Stimulated activated naive CD8-positive, alpha-beta T cell treated with anti-CD3 and anti-CD28 coated beads, Interleukin-15, Interleukin-2, amounts not matched to agents 100 U/mL and 50 U/mL, for 24 hours (primary cell): ENCODE measurements around the gene CDK15.
"Not testable (repeated sequence)": the region's sequence is repeated elsewhere in the genome, so short reads cannot be mapped to it uniquely, and the experiment has no call there.

Experiments
- ATAC-seq: fragments of 150-1000 bp; cut with Tn5 transposase; one replicate; pipeline ENCODE4 v1.10.0; 2021
- DNase-seq: peaks from one replicate; pipeline ENCODE4 v3.0.0; 2021

The CDK15 gene

GRCh38 chr2:201831469-201831868 is 25.1 kb downstream of the CDK15 start:
- DNase-seq (no peak), ATAC-seq (no peak)

DNA sequence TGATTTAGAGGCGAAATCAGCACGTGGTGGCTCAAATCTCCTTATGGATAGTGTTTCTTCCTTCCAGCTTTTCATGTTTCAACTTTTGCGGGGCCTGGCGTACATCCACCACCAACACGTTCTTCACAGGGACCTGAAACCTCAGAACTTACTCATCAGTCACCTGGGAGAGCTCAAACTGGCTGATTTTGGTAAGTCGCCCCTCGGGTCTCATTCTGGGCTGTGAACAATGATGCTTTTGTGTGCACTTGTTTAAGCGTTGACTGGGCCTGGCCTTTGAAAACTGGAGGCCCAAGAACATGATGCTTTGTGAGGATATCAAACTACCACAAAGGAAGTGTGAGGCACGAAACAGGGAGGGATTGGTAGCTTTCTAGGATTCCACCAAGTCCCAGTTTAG is 27.4 kb downstream of the CDK15 start:
- no peak for DNase-seq

GRCh38 chr2:201835066-201835465 is 28.7 kb downstream of the CDK15 start:
- no peak for DNase-seq
- no peak for ATAC-seq

More for the DNA sequence above, 27.4 kb downstream of the CDK15 start:
- ATAC-seq: no peak

- no peak for DNase-seq
- no peak for ATAC-seq
Measured at GRCh38 chr2:201837391-201837790, 31.1 kb downstream of the CDK15 start.

DNA sequence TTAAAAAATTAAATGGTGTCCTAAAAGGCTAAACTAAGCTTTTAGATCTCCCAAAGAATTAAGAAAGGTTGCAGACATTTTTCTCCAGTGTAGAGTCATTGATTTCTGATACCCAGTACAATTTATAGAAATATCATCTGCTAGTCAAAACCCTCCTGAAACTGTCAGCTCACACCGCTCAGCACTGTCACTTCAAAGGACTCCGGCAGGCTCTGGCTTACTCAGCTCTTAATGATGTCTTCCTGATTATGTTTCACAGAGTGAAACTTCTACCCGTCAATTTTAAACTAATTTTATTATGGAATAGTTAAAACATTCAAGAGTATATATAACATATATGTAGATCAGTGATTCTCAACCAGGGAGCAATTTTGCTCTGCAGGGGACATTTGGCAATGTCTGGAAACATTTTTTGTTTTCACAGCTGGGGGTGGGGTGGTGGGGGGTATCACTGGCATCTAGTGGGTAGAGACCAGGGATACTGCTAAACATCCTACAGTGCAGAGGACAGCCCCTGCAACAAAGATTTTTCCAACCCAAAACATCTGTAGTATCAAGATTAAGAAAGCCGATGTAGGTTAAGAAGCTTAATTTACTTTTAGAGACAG is 31.6 kb downstream of the CDK15 start:
- ATAC-seq: no peak
- no peak for DNase-seq

DNA sequence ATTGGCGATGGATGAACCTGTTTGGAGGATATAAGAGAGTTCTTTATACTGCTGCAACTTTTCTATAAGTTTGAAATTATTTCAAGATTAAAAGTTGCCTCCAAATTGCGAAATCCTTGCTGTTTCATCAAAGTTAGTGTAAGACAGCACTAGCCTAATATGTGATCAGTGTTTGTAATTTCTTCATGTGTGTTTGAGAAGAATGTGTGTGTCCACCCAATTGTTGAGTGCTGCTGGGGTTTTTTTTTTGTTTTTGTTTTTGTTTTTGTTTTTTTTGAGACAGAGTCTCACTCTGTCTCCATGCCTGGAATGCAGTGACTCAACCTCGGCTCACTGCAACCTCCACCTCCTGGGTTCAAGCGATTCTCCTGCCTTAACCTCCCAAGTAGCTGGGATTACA is 33.4 kb downstream of the CDK15 start:
- ATAC-seq (no peak), DNase-seq (no peak)

DNA sequence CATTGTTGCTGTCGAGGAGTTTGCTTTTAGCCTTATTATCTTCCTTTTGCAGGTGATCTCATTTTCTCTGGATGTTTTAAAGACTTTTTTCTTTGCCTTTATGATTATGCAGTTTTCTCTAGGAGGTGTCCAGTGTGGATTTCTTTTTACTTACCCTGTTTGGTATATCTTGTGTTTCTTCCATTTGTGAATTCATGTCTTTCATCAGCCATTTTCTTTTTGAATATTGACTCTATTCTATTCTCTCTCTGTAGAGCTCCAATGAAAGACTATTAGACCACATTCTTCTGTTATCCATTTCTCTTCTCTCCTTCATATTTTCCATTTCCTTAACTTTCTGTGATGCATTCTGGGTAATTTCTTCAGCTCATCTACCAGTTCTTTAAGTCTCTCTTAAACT is 34.4 kb downstream of the CDK15 start:
- DNase-seq (no peak), ATAC-seq (no peak)

DNA sequence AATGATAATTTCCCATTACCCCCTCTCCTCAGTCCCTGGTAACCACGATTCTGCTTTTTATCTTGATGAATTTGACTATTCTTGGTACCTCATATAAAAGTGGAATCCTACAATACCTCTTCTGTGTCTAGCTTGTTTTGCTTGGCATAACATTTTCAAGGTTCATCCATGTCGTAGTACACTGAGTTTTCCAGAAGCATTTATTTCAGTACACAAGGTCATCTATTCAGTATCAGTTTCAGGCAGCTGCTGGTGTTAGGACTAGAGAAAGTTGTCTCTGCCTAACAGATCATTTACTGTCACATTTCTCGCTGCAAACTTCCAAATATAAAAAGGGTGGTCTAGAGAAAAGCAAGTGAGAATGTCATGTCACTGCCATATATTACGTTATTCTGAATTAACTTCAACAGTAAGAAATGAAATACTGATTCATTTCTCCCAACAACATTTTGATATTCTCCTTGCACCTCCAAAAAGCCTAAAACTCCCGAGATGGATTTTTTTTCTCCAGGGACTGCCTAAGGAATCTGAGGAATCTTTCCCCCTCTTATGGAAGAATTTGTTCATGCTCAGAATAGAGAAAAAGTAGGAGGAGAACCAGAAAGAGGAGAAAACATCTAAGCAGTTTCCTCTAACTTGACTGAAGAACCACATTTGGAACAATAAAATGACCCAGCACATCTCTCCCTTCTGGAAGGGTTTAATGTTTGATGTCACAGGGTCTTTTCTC is 36.0 kb downstream of the CDK15 start:
- DNase-seq (no peak), ATAC-seq (no peak)

- not testable (repeated sequence) for DNase-seq
Measured at GRCh38 chr2:201844922-201845321, 38.6 kb downstream of the CDK15 start.

DNA sequence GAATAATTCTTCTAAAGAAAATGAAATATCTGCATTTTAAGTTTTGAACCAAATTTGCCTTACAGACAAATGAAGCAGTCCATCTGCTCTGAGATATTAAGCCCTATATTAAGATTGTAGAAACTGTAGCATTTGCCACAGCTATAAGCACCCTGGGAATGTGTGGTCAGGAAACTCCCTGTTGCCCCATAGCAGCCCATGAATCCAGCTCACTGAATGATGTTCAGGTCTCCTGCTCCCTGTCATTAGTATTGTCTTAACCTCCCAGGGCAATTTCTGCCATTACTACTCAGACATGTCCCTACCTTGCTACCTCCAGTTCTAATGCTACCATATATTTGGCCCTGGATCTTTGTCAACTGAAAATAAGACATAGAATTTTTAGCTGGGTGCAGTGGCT is 41.1 kb downstream of the CDK15 start:
- no peak for DNase-seq
- no peak for ATAC-seq

More at GRCh38 chr2:201844922-201845321, 38.6 kb downstream of the CDK15 start:
- not testable (repeated sequence) for ATAC-seq

DNA sequence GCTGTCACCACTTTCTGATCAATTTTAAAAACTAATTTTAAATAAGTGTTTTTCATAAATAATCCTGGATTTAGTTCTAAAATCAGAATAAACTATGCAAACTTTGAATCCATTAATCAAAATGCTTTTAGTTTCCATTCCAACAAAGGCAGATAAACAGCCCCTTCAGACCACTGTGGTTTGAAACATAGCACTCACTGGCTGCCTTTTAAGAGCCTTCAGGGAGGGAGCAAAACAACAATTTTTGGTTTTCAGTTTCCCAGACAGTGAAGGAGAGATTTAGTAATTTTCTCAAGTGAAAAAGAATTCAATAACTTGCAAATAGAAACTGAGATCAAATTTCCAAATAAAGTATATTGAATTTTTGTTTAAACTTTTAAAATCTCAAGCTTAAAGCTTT is 46.1 kb downstream of the CDK15 start:
- no peak for ATAC-seq
- DNase-seq: no peak

DNA sequence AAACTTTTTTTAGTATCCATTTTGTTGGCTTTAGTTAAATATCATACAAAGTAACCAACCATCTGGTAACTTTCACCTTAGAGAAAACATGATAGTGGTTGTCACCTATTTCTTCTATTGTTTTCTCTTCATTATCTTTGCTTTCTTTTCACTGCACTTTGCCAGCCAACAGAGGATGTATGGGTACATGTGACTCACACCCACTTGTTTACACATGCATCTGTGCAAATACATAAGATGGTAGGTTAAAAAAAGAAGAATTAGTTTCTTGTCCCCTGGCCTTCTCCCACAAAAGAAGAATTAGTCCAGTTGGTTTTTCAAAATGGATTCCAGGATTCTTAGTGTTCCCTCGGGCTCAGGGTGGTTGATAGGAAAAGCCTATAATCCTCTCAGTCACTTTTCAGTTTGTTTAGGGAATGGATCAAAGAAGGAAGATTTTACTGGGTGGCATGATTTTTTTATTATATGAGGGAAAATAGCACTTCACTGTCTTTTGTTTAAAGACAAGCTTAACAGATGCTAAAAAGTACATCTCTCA is 46.6 kb downstream of the CDK15 start:
- no peak for ATAC-seq
- no peak for DNase-seq

- ATAC-seq: peak; percentile 30
- no peak for DNase-seq
Measured at GRCh38 chr2:201854221-201854801, 48.0 kb downstream of the CDK15 start.

DNA sequence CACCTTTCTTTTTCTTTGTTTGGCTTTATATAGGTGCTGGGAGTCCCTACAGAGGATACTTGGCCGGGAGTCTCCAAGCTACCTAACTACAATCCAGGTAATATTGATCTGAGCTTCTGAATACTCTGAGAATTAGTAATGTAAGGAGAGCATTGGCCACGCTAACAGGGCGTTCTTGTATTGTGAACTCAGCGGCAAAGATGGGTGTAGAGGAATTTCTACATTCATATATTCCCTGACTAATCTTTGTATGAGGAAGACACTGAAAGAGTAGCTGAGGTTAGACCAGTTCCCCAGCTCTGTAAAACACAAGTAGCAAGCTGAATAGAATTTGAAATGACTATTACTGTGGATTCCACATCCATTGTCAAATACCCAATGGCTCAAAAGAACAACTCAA is 48.5 kb downstream of the CDK15 start:
- DNase-seq (no peak), ATAC-seq (peak; percentile 12)

GRCh38 chr2:201855356-201855755 is 49.0 kb downstream of the CDK15 start:
- DNase-seq (no peak), ATAC-seq (no peak)

DNA sequence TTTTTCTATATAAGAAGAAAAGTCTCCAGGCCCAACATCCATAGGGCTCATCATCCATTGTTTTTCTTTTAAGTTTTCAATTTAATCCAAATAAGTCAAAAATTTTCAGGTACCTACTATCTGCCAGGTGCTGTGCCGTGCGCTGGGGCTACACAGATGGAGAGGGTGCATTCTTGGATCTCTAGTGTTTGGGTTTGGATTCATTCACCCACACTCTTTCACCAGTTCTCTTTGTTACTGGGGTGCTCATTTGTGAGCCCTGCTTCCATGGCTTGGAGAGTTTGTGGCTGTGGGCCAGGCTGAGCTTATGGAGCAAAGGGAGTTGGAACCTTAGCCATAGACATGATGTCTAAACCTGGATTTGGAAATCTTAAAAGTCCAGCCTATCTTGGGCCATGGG is 51.0 kb downstream of the CDK15 start:
- ATAC-seq (no peak), DNase-seq (no peak)

DNA sequence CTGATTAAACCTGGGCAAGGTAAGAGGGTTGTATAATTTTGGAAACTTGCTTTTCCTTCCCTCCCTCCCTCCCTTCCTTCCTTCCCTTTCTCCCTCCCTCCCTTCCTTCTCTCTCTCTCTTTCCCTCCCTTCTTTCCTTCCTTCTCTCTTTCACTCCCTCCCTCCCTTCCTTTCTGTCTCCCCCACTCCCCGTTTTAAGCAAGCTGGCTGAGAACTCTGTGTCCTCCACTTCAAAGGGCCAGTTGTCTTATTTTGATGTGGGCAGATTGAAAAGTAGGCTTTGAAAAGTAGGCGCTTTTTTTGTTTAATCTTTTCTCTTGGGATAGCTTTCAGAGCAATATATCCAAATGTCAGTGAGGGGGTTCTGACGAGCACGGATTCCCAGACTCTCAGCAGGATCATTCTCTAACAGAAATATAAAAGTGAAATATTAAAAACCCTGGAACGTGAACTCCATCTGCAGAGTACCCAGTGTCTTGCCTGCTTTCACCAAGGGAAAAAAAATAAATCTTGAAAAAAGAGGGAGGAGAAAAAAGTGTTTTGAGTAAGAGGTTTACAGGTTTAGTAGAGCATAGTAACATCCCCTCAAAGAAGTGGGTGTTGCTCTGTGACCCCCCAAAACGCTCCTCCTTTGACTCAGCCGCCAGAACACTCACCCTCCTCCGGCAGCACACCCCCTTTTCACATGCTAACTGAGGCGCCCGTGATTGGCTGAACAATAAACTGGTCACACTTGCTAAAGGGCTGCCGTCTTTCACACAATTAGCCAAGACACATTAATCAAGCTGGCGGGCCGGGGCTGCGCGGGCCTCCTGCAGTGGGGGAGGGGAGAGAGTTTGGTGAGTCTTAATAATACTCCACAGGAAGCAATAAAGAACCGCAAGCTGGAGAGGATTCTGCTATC is 52.2 kb downstream of the CDK15 start:
- DNase-seq (peak; percentile 45), ATAC-seq (peak; percentile 66)

DNA sequence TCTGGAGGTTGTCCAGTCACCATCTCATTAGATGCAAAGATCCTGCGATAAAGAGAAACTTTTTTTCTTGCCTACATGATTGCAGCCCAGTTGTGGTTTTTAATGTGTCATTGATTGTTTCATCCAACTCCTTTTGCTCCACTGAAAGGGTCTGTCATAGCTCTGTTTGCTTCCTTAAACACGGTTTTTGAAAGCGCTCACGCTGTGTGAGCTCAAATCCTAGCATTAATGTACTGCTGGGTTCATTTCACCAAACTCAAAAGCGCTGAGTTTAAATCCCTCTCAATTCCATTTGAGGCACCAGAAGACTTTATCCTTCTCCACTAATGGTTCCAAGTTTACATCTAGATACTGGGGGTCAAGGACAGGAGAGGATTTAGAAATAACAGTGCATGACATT is 53.6 kb downstream of the CDK15 start:
- ATAC-seq (no peak), DNase-seq (no peak)

- peak; percentile 74 for ATAC-seq
- peak; percentile 23 for DNase-seq
Measured at GRCh38 chr2:201860636-201861066, 54.3 kb downstream of the CDK15 start.

- ATAC-seq (no peak), DNase-seq (no peak)
Measured at GRCh38 chr2:201862843-201863242, 56.5 kb downstream of the CDK15 start.

DNA sequence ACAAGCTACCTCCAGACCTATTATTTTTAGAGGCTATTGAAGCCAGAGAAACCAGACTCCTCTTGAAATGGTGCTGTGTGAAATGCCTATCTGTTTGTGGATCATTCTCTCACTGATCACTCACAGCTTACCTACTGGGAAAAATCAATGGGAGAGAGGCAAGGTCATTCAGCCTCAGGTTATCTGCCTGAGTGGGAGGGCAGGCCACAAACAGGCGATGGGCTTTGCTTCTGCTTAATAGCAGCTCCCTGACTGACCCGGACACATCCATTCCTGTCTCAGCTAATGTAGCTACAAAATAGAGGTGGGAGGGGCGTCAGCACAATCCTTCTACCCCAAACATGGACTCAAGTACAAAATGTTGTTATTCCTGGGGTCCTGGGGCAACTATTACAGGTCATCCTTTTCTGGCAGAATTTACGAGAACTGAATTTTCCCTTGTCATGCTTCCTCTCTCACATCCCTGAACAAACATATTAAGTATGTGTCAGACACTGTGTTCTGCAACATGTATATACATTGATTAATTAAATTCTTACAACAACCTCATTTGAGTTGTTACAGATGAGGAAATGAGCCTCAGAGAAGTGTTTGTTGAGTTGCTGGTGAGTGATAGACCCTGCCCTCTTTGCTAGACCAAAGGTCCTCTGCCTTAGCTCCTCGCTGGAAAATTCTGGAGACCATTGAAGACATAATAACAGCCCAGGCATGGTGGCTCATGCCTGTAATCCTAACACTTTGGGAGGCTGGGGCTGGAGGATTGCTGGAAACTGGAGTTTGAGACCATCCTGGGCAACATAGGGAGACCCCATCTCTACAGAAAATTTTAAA is 60.5 kb downstream of the CDK15 start:
- DNase-seq (no peak), ATAC-seq (no peak)
